PC-3 (cell line): ENCODE data around the gene GJD3. TPM values are rescaled to one million over a fixed set of nuclear protein-coding genes. Genes with fewer than 3 reads are reported as not detected.
A peak's percentile ranks its signal among the peaks of the same experiment; 100 is the strongest.

Experiments
- ATAC-seq: fragments of 200-7000 bp; cut with Tn5 transposase; 2 replicates; pipeline ENCODE4 v1.9.1; 2020; ENCODE audit warnings: mild to moderate bottlenecking, moderate library complexity
- BruUV-seq: library from RNA; stranded (reverse); fragments of 400-500 nt; replicated peaks from 2 replicates; lab custom pipeline; 2021; lab: Mats Ljungman, UMichigan
- CTCF ChIA-PET: fragments of 300-600 bp; sonication (Branson Sonifier 250); formaldehyde crosslinking; loops from one replicate; lab custom pipeline; 2022; ENCODE audit warnings: antibody characterized with exemption; lab: Charles Lee
- POLR2A ChIA-PET: fragments of 300-600 bp; sonication (Branson Sonifier 250); formaldehyde crosslinking; loops from one replicate; lab custom pipeline; 2022; ENCODE audit warnings: antibody characterized with exemption; ENCODE audit not compliant: unreplicated experiment; lab: Charles Lee
- DNase-seq: peaks from one replicate; pipeline ENCODE4 v3.0.0-alpha.2; 2015
- H2AFZ ChIP-seq: fragments of 300-600 bp; sonication (generic); 2 replicates; pipeline ENCODE4 v1.6.0; 2016; ENCODE audit warnings: antibody characterized with exemption, low read length
- H3F3A ChIP-seq: fragments of 300-600 bp; sonication (generic); one replicate; pipeline ENCODE4 v1.6.0; 2017; ENCODE audit warnings: antibody characterized with exemption, low read length, control low read depth, mild to moderate bottlenecking; ENCODE audit not compliant: unreplicated experiment
- H3K27ac ChIP-seq: fragments of 300-600 bp; sonication (generic); 2 replicates; pipeline ENCODE4 v1.5.1; 2016; ENCODE audit warnings: mild to moderate bottlenecking, low read length
- H3K27me3 ChIP-seq: fragments of 300-600 bp; sonication (generic); 2 replicates; pipeline ENCODE4 v1.6.1; 2016; ENCODE audit warnings: low read length, mixed read lengths
- H3K36me3 ChIP-seq: fragments of 300-600 bp; sonication (generic); 2 replicates; pipeline ENCODE4 v1.6.1; 2016; ENCODE audit warnings: low read depth, mixed run types, low read length, mixed read lengths
- H3K4me1 ChIP-seq: fragments of 300-600 bp; sonication (generic); 2 replicates; pipeline ENCODE4 v1.5.1; 2016; ENCODE audit warnings: low read length; ENCODE audit not compliant: insufficient read depth
- H3K4me2 ChIP-seq: fragments of 300-600 bp; sonication (generic); 2 replicates; pipeline ENCODE4 v1.6.0; 2016; ENCODE audit warnings: low read length
- H3K4me3 ChIP-seq: fragments of 300-600 bp; sonication (generic); 2 replicates; pipeline ENCODE4 v1.5.1; 2016; ENCODE audit warnings: mild to moderate bottlenecking, low read length, mixed read lengths
- H3K79me2 ChIP-seq: fragments of 300-600 bp; sonication (generic); 2 replicates; pipeline ENCODE4 v1.6.1; 2017; ENCODE audit warnings: low read length, mixed read lengths
- H3K9ac ChIP-seq: fragments of 300-600 bp; sonication (generic); 2 replicates; pipeline ENCODE4 v1.6.0; 2016; ENCODE audit warnings: mild to moderate bottlenecking, low read length
- H3K9me2 ChIP-seq: fragments of 300-600 bp; sonication (generic); replicated peaks from 2 replicates; pipeline ENCODE4 v1.6.1; 2016; ENCODE audit warnings: mixed run types, low read length, mixed read lengths
- H3K9me3 ChIP-seq: fragments of 300-600 bp; sonication (generic); 2 replicates; pipeline ENCODE4 v1.6.1; 2016; ENCODE audit warnings: low read length, mixed read lengths
- H4K20me1 ChIP-seq: fragments of 300-600 bp; sonication (generic); 2 replicates; pipeline ENCODE4 v1.6.1; 2016; ENCODE audit warnings: low read length, mixed read lengths
- EZH2 ChIP-seq: fragments of 300-600 bp; sonication (generic); IDR thresholded peaks from one replicate; pipeline ENCODE4 v1.6.1; 2017; ENCODE audit warnings: antibody characterized with exemption, mild to moderate bottlenecking, low read length; ENCODE audit not compliant: unreplicated experiment
- EZH2phosphoT487 ChIP-seq: fragments of 300-600 bp; sonication (generic); IDR thresholded peaks from 2 replicates; pipeline ENCODE4 v1.6.1; 2018; ENCODE audit warnings: mild to moderate bottlenecking, antibody characterized with exemption, low read length, borderline replicate concordance
- intact Hi-C: fragments of 100-400 bp; cut with micrococcal nuclease; formaldehyde crosslinking; loops from 2 replicates; pipeline ENCODE4 v1.9.0; 2023
- total RNA-seq: library from RNA; depleted of rRNA; stranded (reverse); fragments of >200 nt; gene quantifications from 2 replicates; pipeline ENCODE4 v1.2.3, GENCODE V29; 2014
- TF ChIP-seq, protein P1 (sequence below): fragments of 300-600 bp; sonication (generic); conservative IDR thresholded peaks from 2 replicates; pipeline ENCODE4 v1.5.1; 2017; ENCODE audit warnings: antibody characterized with exemption, low read depth, mild to moderate bottlenecking, low read length

Gene GJD3
- total RNA-seq, 1 experiment from 2014 or later: not detected

DNA sequence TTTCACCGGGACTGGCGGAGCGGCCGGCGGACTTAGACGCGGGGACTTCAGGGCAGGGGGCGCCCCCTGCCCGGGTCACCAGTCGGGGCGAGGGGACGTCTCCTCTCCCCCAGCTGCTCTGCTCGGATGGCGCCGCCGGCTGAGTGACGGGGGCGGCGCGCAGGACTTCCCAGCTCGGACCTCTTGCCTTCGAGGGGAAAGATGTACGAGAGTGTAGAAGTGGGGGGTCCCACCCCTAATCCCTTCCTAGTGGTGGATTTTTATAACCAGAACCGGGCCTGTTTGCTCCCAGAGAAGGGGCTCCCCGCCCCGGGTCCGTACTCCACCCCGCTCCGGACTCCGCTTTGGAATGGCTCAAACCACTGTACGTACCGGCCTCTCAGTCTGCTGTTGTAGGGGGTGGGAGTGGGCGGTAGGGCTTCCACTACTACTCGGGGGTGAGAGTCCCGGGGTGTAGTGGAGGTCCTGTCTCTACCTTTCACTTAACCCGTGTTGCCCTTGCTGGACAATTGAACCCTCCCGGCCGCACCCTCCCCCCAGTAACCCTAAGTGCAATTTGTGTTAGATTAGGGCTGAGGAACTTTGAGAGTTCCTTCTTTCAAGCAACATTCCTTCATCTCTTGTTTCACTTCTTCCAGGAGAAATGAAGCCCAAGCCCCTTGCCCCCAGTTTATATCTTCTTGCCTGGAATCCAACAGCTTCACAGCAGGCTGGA, 21.9 kb downstream of the GJD3 start:
- H3K9me2 ChIP-seq: no peaks in the 10 kb centered on the region
- no peak overlapping the region for H3K27ac ChIP-seq
- TF ChIP-seq EZH2 (no peak), EZH2phosphoT487 (no peak)
- TF ChIP-seq, protein P1, sequence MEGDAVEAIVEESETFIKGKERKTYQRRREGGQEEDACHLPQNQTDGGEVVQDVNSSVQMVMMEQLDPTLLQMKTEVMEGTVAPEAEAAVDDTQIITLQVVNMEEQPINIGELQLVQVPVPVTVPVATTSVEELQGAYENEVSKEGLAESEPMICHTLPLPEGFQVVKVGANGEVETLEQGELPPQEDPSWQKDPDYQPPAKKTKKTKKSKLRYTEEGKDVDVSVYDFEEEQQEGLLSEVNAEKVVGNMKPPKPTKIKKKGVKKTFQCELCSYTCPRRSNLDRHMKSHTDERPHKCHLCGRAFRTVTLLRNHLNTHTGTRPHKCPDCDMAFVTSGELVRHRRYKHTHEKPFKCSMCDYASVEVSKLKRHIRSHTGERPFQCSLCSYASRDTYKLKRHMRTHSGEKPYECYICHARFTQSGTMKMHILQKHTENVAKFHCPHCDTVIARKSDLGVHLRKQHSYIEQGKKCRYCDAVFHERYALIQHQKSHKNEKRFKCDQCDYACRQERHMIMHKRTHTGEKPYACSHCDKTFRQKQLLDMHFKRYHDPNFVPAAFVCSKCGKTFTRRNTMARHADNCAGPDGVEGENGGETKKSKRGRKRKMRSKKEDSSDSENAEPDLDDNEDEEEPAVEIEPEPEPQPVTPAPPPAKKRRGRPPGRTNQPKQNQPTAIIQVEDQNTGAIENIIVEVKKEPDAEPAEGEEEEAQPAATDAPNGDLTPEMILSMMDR: no peak
- DNase-seq (no peak), ATAC-seq (no peak)
- BruUV-seq: TSS peak; percentile 22
- CTCF ChIA-PET: no interaction called here
- H3K79me2 ChIP-seq: peaks cover 8% of the 10 kb centered on the region; the same call in 1 of the 2 replicates
- H3K4me3 ChIP-seq: peak overlapping the region; percentile 78
- H3K4me1 ChIP-seq: peaks cover 7% of the 10 kb centered on the region
- no peak overlapping the region for H2AFZ ChIP-seq
- H3K9ac ChIP-seq: no peak overlapping the region
- no peaks in the 10 kb centered on the region for H3F3A ChIP-seq
- POLR2A ChIA-PET: no interaction called here
- no peaks in the 10 kb centered on the region for H4K20me1 ChIP-seq
- intact Hi-C loops: loop anchor here (5.0 kb wide), 1 partner anchor 40 kb away; no protein-coding TSS in a partner anchor
- H3K9me3 ChIP-seq: no peaks in the 10 kb centered on the region
- no peaks in the 10 kb centered on the region for H3K27me3 ChIP-seq
- H3K4me2 ChIP-seq: peak overlapping the region; percentile 90
- H3K36me3 ChIP-seq: no peaks in the 10 kb centered on the region

DNA sequence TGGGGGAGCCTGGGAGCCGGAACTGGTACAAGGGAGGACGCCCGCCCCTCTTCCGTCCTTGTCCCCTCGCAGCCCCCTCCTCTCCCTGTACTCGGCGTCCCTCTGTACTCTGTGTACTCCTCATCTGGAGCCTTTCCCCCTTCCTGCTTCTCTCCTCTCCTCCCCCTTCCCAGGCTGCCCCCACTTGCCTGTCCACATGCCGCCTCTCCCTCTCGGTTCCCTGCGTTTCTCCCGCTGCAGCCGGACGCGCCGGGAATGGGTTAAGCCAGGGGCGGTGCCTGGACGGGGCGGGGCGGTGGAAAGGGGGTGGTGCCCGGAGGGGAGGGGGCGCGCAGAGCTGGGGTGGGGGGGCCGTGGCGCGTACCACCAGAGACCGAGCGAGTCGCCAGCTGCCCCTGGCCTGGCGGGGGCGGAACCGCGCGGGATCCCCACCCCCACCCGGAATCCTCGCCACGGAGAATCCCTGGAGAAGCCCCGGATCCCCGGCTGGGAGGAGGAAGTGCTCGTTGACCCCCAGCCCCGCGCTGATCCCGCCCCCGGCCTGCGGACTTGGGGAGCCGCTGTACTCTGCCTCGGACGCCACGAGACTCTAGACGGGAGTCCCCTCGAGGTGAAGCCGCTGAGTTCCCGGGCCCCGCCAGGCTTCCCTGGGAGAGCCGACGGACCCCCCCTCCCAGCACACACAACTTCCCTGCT, 22.6 kb downstream of the GJD3 start:
- BruUV-seq: no TSS peak
- Histone ChIP-seq H3K79me2 (peaks cover 8% of the 10 kb centered on the region; the same call in 1 of the 2 replicates), H3K4me3 (peak overlapping the region; percentile 78), H3K4me2 (peak overlapping the region; percentile 90), H3K9ac (peak overlapping the region; percentile 71), H3K27me3 (no peaks in the 10 kb centered on the region), H3K9me3 (no peaks in the 10 kb centered on the region), H3K36me3 (no peaks in the 10 kb centered on the region), H3K9me2 (no peaks in the 10 kb centered on the region), H2AFZ (peak overlapping the region; percentile 69; the same call in 1 of the 2 replicates), H3F3A (no peaks in the 10 kb centered on the region), H3K27ac (peak overlapping the region; percentile 61), H4K20me1 (no peaks in the 10 kb centered on the region), H3K4me1 (peaks cover 7% of the 10 kb centered on the region)
- intact Hi-C loops: loop anchor here (2.0 to 5.0 kb wide), 2 partner anchors 25 to 40 kb away; no protein-coding TSS in a partner anchor
- TF ChIP-seq EZH2: no peak
- TF ChIP-seq, protein P1: no peak
- TF ChIP-seq EZH2phosphoT487: no peak
- ATAC-seq (peak; percentile 48), DNase-seq (peak; percentile 41)
- POLR2A ChIA-PET: no interaction called here
- CTCF ChIA-PET: no interaction called here
